IMR-90 (cell line): ENCODE results near the gene LDLRAD4. TPM values are rescaled to one million over a fixed set of nuclear protein-coding genes. Genes with fewer than 3 reads are reported as not detected.

Experiments
- ATAC-seq: fragments of 200-7000 bp; cut with Tn5 transposase; 2 replicates; pipeline ENCODE4 v1.9.1; 2020; ENCODE audit warnings: low read depth, mild to moderate bottlenecking, moderate library complexity
- BruUV-seq: library from RNA; stranded (reverse); fragments of 400-500 nt; replicated peaks from 2 replicates; lab custom pipeline; 2021; lab: Mats Ljungman, UMichigan
- CTCF ChIA-PET: fragments of 300-600 bp; formaldehyde crosslinking; extraction: SDS; loops from one replicate; lab custom pipeline; 2021; ENCODE audit warnings: antibody characterized with exemption; lab: Yijun Ruan, JAX
- POLR2A ChIA-PET: fragments of 300-600 bp; sonication (Branson Sonifier 250); formaldehyde crosslinking; loops from one replicate; lab custom pipeline; 2022; ENCODE audit warnings: antibody characterized with exemption; ENCODE audit not compliant: unreplicated experiment; lab: Charles Lee
- DNase-seq: peaks from one replicate; pipeline ENCODE4 v3.0.0; 2013
- H2AFZ ChIP-seq: replicated peaks from 2 replicates; pipeline ENCODE3; 2013; ENCODE audit warnings: low read length, mild to moderate bottlenecking; ENCODE audit not compliant: poor library complexity
- H2AK5ac ChIP-seq: 2 replicates; pipeline ENCODE4 v1.6.1; 2013; ENCODE audit warnings: low read depth, low read length, inconsistent platforms
- H2AK9ac ChIP-seq: replicated peaks from 2 replicates; pipeline ENCODE3; 2013; ENCODE audit warnings: mild to moderate bottlenecking, low read depth, low read length, moderate library complexity; ENCODE audit not compliant: poor library complexity
- H2BK120ac ChIP-seq: 2 replicates; pipeline ENCODE4 v1.6.1; 2013; ENCODE audit warnings: low read depth, low read length, inconsistent platforms
- H2BK15ac ChIP-seq: 3 replicates; pipeline ENCODE4 v1.6.1; 2013; ENCODE audit warnings: low read depth, low read length, inconsistent platforms
- H2BK20ac ChIP-seq: 2 replicates; pipeline ENCODE4 v1.6.1; 2013; ENCODE audit warnings: low read depth, mild to moderate bottlenecking, inconsistent platforms, low read length, moderate library complexity
- H2BK5ac ChIP-seq: 2 replicates; pipeline ENCODE4 v1.6.1; 2013; ENCODE audit warnings: mild to moderate bottlenecking, low read depth, low read length, inconsistent platforms; ENCODE audit not compliant: poor library complexity, severe bottlenecking
- H3K14ac ChIP-seq: replicated peaks from 2 replicates; pipeline ENCODE4 v1.6.1; 2013; ENCODE audit warnings: low read depth, low read length, inconsistent platforms
- H3K18ac ChIP-seq: 2 replicates; pipeline ENCODE4 v1.6.1; 2013; ENCODE audit warnings: low read depth, low read length, control low read depth
- H3K23ac ChIP-seq: 2 replicates; pipeline ENCODE4 v1.6.1; 2013; ENCODE audit warnings: low read depth, low read length, inconsistent platforms
- H3K27ac ChIP-seq: 2 replicates; pipeline ENCODE4 v1.5.1; 2013; ENCODE audit warnings: mild to moderate bottlenecking, control low read depth, low read length; ENCODE audit not compliant: insufficient read depth
- H3K27me3 ChIP-seq: 2 replicates; pipeline ENCODE4 v1.6.1; 2013; ENCODE audit warnings: low read length; ENCODE audit not compliant: control insufficient read depth, insufficient read depth
- H3K36me3 ChIP-seq: 2 replicates; pipeline ENCODE4 v1.6.1; 2013; ENCODE audit warnings: low read length, mixed read lengths; ENCODE audit not compliant: control insufficient read depth, insufficient read depth
- H3K4ac ChIP-seq: 2 replicates; pipeline ENCODE4 v1.6.1; 2013; ENCODE audit warnings: low read depth, low read length, inconsistent platforms
- H3K4me1 ChIP-seq: 2 replicates; pipeline ENCODE4 v1.6.1; 2013; ENCODE audit warnings: low read length, mixed read lengths; ENCODE audit not compliant: control insufficient read depth, insufficient read depth
- H3K4me2 ChIP-seq: 2 replicates; pipeline ENCODE4 v1.6.1; 2013; ENCODE audit warnings: low read depth, mild to moderate bottlenecking, control low read depth, low read length, moderate library complexity
- H3K4me3 ChIP-seq: 2 replicates; pipeline ENCODE4 v1.5.1; 2013; ENCODE audit warnings: low read depth, mild to moderate bottlenecking, control low read depth, low read length, moderate library complexity; ENCODE audit not compliant: insufficient read depth
- H3K56ac ChIP-seq: 2 replicates; pipeline ENCODE4 v1.6.1; 2013; ENCODE audit warnings: low read length, inconsistent platforms; ENCODE audit not compliant: insufficient read depth; ENCODE audit errors: extremely low read depth
- H3K79me1 ChIP-seq, 2 experiments: 2 replicates each; pipeline ENCODE4 v1.6.1; 2013; ENCODE audit warnings: low read length in 2 of 2, inconsistent platforms in 1 of 2, low read depth in 1 of 2
- H3K9ac ChIP-seq: 2 replicates; pipeline ENCODE4 v1.6.1; 2013; ENCODE audit warnings: low read depth, low read length, control low read depth
- H3K9me1 ChIP-seq: 2 replicates; pipeline ENCODE4 v1.6.1; 2013; ENCODE audit warnings: low read length, inconsistent platforms; ENCODE audit not compliant: insufficient read depth
- H3K9me3 ChIP-seq: 2 replicates; pipeline ENCODE4 v1.6.1; 2013; ENCODE audit warnings: low read length; ENCODE audit not compliant: control insufficient read depth, insufficient read depth
- H4K20me1 ChIP-seq: 2 replicates; pipeline ENCODE4 v1.6.1; 2013; ENCODE audit warnings: low read length, inconsistent platforms; ENCODE audit not compliant: insufficient read depth
- H4K5ac ChIP-seq: 2 replicates; pipeline ENCODE4 v1.6.1; 2013; ENCODE audit warnings: mild to moderate bottlenecking, low read depth, low read length, control low read depth
- H4K8ac ChIP-seq, 2 experiments: 2 replicates each; pipeline ENCODE4 v1.6.1; 2013; ENCODE audit warnings: low read depth in 2 of 2, low read length in 2 of 2, control low read depth in 1 of 2, inconsistent platforms in 1 of 2
- H4K91ac ChIP-seq: 2 replicates; pipeline ENCODE4 v1.6.1; 2013; ENCODE audit warnings: low read depth, low read length, inconsistent platforms; ENCODE audit not compliant: insufficient read depth
- CTCF ChIP-seq: conservative IDR thresholded peaks from 2 replicates; pipeline ENCODE4 v1.5.1; 2012; ENCODE audit warnings: mild to moderate bottlenecking, low read depth, low read length, improper control_type of control experiment
- FOS ChIP-seq: fragments of 150-350 bp; IDR thresholded peaks from 2 replicates; pipeline ENCODE4 v1.6.1; 2016; ENCODE audit warnings: low read depth, low read length
- MAZ ChIP-seq: IDR thresholded peaks from 2 replicates; pipeline ENCODE4 v1.6.1; 2012; ENCODE audit warnings: low read depth, mild to moderate bottlenecking, low read length, improper control_type of control experiment, moderate library complexity, borderline replicate concordance
- MXI1 ChIP-seq: IDR thresholded peaks from 2 replicates; pipeline ENCODE4 v1.6.1; 2012; ENCODE audit warnings: low read depth, mild to moderate bottlenecking, low read length, moderate library complexity, borderline replicate concordance
- RAD21 ChIP-seq: IDR thresholded peaks from 2 replicates; pipeline ENCODE4 v1.6.1; 2012; ENCODE audit warnings: low read length, improper control_type of control experiment
- SMC3 ChIP-seq: fragments of 150-350 bp; IDR thresholded peaks from 2 replicates; pipeline ENCODE4 v1.6.1; 2016; ENCODE audit warnings: low read depth, mild to moderate bottlenecking, antibody characterized with exemption, low read length, moderate library complexity
- WGBS, 2 experiments: methylation state at CpG; one replicate each; pipeline versions ENCODE4 v1.1.5 to v1.1.7; 2013; ENCODE audit warnings: missing lambda C conversion rate in 2 of 2; ENCODE audit not compliant: insufficient read length in 1 of 2; ENCODE audit errors: extremely low coverage in 2 of 2; 5-methylcytosine and 5-hydroxymethylcytosine counted together
- dilution Hi-C: fragments of 300-500 bp; cut with HindIII; formaldehyde crosslinking; loops from one replicate; pipeline ENCODE4 v1.14.3; 2018; ENCODE audit warnings: low sequenced_read_pairs; ENCODE audit not compliant: unreplicated experiment
- in situ Hi-C: fragments of 300-500 bp; cut with MboI; formaldehyde crosslinking; loops from 3 replicates; pipeline ENCODE4 v1.14.3; 2019; ENCODE audit warnings: low sequenced_read_pairs, inconsistent platforms, mixed read lengths
- intact Hi-C: fragments of 100-400 bp; cut with micrococcal nuclease; formaldehyde crosslinking; loops from 2 replicates; pipeline ENCODE4 v1.10.0; 2022
- polyA plus RNA-seq, 3 experiments: library from polyadenylated mRNA; depleted of rRNA; stranded (reverse); fragments of >200 nt; gene quantifications; 2 replicates each; pipeline ENCODE4 v1.2.3, GENCODE V29; 2012; ENCODE audit warnings: low replicate concordance in 1 of 3
- total RNA-seq: library from RNA; depleted of rRNA; stranded (reverse); fragments of >200 nt; gene quantifications from 2 replicates; pipeline ENCODE4 v1.2.3, GENCODE V29; 2012

Gene LDLRAD4
- total and polyA plus RNA-seq, 2 of the 4 experiments (the other 2 are of a cell fraction), result not detected

- Histone ChIP-seq H4K5ac (no peak overlapping the region), H3K23ac (no peak overlapping the region), H3K4me2 (no peak overlapping the region), H2BK20ac (no peak overlapping the region), H3K18ac (no peak overlapping the region), H3K9ac (no peak overlapping the region), H4K8ac (no peak overlapping the region), H3K27ac (no peak overlapping the region), H3K9me3 (no peaks in the 10 kb centered on the region), H3K27me3 (peaks cover 2% of the 10 kb centered on the region), H3K56ac (no peak overlapping the region), H3K4me3 (no peak overlapping the region), H2AK9ac (no peak overlapping the region), H4K91ac (no peak overlapping the region), H2BK15ac (no peak overlapping the region), H2AK5ac (no peak overlapping the region), H3K14ac (no peak overlapping the region), H3K79me1 (no peaks in the 10 kb centered on the region), H3K9me1 (no peaks in the 10 kb centered on the region), H3K36me3 (no peaks in the 10 kb centered on the region), H2BK5ac (no peak overlapping the region), H2AFZ (no peak overlapping the region), H2BK120ac (no peak overlapping the region), H3K4me1 (no peaks in the 10 kb centered on the region), H4K20me1 (no peaks in the 10 kb centered on the region), H3K4ac (no peak overlapping the region)
- in situ Hi-C loops, result no loop called here
- POLR2A ChIA-PET, result no interaction called here
- intact Hi-C loops, result no loop called here
- no CpG with 5 or more reads among the region's 5 CpGs for WGBS, 2 experiments
- no peak for ATAC-seq
- no peak for DNase-seq
- CTCF ChIA-PET, result no interaction called here
- dilution Hi-C loops, result no loop called here
- TF ChIP-seq FOS (no peak), MAZ (no peak), CTCF (no peak), SMC3 (no peak), MXI1 (no peak), RAD21 (no peak)
- BruUV-seq, result no TSS peak
Observed at GRCh38 chr18:13513481-13513880, 294.9 kb downstream of the LDLRAD4 start.
